T-helper 1 cell treated with Interleukin-12 subunit alpha and Interleukin-12 subunit beta and Interleukin-4 antibody, amounts not matched to agents 30 ng/mL and 1 ng/mL, for 36 hours (primary cell): ENCODE data around the gene NTHL1. TPM values are rescaled to one million over a fixed set of nuclear protein-coding genes. Genes with fewer than 3 reads are reported as not detected.
"Not testable (repeated sequence)": the region's sequence is repeated elsewhere in the genome, so short reads cannot be mapped to it uniquely, and the experiment has no call there.

Experiments
- intact Hi-C: fragments of 100-400 bp; cut with micrococcal nuclease; formaldehyde crosslinking; loops from one replicate; pipeline ENCODE4 v1.15.1; 2024
- total RNA-seq: library from RNA; stranded (reverse); gene quantifications from 2 replicates; pipeline ENCODE4 v1.2.3, GENCODE V29; 2022

The NTHL1 gene
- total RNA-seq, 1 donor from 2014 or later: 24.2 TPM

DNA sequence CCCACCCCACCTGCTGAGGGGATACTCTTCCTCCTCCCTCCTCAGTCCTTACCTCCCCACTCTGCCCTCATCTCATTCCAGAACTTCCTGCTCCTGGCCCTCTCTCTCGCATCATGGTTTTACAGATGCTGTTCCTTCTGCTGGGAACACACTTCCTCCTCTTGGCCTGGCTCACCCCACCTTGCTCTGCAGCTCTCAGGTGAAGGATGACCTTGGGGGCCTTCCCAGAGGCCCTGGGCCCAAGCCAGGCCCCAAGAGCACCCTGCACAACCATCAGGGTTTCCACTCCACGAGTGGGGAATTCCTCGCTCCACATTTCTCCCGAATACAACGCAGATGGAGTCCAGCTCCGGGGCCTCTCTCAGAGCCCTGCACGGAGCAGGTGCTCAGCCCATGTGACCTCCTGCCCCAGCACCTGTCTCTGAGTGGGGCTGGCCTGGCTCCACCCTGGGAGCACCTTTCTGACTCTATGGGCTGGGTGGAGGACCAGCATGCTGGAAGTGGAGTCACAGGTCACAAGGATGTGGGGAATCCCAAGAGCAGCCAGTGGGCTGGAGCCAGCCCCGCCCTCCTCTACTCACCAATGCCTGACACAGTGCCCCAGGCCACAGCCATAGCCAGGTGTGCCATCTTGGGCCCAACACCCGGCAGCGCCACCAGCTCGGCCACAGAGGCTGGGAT, 4.5 kb downstream of the NTHL1 start:
- intact Hi-C loops: no loop called here

- intact Hi-C loops: no loop called here
Measured at GRCh38 chr16:2042171-2042985, 5.3 kb downstream of the NTHL1 start.

- intact Hi-C loops: no loop called here
Measured at GRCh38 chr16:2040787-2041522, 6.7 kb downstream of the NTHL1 start.

- intact Hi-C loops: no loop called here
Measured at GRCh38 chr16:2040041-2040786, 7.4 kb downstream of the NTHL1 start.

DNA sequence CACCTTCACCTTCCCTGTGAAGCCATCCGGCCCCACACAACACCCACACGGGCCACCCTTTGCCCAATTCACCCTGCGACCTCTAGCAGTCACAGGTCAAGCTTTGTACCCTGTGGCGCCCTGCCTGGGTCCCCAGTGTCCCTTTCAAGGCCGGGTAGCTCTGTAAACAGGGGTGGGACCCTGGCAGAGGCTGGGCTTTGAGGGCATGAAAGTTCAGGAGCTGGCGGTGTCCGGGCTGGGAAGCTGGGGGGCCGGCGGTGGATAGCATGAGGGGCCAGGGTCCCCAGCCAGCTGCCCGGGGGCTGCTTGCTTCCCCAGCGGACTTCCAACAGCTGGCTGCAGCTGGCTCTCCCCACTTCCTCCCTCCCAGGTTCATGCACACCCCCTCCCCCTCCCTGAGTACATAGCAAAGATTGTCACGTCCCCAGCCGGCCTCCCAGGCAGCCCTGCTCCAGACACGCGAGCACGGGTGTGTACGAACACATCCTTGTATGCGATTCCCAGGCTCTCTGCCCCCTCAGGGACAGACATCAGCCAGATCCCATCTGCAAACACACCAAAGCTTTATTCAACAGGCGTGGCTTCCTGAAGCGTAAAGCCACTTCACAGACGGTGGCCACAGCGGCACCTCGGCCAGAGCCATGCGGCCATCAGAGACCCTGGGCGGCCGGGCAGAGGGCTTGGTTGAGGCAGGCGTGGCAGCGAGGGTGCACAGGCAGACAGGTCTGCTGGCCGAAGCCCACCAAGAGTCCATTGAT, 8.2 kb downstream of the NTHL1 start:
- intact Hi-C loops: no loop called here

DNA sequence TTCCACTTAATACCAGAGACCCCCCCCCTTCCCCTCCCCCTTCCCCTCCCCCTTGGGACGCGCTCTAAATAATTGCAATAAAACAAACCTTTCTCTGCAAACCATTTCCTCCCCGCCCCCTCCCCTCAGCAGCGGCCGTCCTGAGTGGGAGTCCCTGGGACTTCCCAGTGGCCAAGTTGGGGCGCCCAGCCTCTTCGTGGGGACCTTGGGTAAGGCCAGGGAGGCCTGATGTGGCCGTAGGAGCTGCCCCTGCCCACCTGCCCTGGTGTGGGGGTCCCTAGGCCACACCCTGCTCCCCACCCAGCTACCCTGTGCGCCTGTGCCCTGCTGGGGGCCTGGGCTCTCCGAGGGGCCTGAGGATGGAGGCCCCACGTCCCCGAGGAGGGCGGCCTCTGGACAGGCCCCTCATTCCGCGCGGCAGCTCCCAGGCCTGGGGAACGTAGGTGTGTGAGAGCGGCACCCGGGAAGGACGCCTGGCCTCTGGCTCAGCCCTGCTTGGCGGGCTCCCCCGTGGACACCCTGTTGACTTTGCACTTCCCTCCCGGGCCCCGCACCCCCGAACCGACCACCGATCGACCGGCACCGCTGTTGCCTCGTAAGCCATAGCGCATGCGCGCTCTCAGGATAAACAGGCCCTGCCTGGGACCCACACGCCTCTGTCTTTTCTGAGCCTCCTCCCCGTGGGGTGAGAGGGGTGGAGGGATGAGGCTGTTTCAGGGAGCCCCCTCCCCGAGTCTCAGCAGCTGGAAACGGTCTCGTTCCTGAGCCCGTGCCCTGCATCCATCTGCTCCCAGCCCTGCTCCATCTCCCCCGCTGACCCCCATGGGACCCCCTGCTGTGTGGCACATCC, 9.0 kb downstream of the NTHL1 start:
- intact Hi-C loops: no loop called here

DNA sequence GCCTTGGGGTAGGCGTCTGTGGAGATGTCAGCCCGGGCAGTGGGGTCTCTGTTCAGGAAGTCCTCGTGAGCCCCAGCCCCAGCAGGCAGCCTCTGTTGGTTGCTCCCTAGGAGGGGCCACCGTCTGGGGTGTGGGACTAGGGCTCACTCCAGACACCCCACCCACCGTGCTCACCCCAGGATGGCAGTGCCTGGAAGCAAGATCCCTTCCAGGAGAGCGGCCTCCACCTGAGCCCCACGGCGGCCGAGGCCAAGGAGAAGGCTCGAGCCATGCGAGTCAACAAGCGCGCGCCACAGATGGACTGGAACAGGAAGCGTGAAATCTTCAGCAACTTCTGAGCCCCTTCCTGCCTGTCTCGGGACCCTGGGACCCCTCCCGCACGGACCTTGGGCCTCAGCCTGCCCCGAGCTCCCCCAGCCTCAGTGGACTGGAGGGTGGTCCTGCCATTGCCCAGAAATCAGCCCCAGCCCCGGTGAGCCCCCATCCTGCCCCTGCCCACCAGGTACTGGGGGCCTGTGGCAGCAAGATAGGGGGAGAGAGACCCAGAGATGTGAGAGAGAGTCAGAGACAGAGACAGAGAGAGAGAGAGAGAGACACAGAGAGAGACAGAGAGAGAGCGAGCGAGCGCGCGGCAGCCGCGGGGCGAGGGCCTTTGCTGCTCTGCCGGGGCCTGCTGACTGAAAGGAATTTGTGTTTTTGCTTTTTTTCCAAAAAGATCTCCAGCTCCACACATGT, 9.8 kb downstream of the NTHL1 start:
- intact Hi-C loops: no loop called here

DNA sequence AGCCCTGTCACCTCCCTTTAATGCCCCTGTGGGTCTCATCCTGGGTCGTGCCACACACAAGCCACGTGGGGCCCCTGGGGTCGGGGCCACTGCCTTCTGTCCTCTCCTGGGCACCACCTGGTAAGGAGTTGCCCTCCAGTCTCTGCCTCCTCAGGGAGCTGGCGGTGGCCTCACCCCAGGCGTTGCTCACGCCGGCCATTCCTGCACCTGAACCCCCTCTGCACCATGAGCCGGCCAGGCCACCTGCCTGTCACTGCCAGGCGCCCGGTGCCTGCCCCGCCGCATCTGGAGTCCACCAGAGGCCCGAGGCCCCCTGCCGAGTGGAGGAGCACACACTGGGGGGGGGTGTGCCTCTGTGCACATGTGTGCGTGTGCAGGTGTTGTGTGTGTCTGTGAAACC, 10.5 kb downstream of the NTHL1 start:
- intact Hi-C loops: no loop called here

GRCh38 chr16:2036200-2036966, 11.3 kb downstream of the NTHL1 start:
- intact Hi-C loops: no loop called here

- intact Hi-C loops: no loop called here
Measured at GRCh38 chr16:2035431-2036199, 12.0 kb downstream of the NTHL1 start.

DNA sequence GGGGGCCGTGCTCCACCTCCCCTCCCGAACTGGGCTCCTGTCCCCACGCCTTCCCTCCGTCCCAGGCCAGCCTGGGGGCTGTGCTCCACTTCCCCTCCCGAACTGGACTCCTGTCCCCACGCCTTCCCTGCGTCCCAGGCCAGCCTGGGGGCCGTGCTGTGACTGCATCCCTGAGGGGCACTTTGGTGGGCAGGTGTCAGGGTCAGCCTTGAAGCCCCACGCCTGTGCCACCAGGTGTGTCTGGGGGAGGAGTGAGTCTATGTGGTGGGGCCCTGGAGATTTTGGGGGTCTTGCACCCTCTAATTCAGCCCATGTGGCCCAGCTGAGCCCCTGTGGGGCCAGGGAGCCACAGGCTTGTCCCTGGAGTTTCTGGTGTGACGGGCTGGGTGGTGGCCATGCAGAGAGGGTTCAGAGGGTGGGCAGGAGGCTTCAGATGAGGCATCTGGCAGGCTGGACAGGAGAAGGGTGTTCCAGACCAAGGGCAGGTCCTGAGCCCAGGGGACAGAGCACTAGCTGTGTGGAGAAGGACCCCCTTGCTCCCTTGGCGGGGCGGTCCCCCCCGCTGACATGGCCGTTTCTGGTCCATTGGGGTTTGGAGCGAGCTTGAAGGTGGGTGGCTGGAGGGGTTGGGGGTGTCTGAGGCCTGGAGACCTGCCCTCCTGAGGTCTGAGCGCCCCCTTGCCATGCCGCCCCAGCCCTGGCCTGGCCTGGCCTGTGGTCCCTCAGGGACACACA, 12.8 kb downstream of the NTHL1 start:
- intact Hi-C loops: no loop called here

- intact Hi-C loops: not testable (repeated sequence)
Measured at GRCh38 chr16:2033909-2034695, 13.5 kb downstream of the NTHL1 start.

- intact Hi-C loops: no loop called here
Measured at GRCh38 chr16:2033057-2033908, 14.4 kb downstream of the NTHL1 start.

GRCh38 chr16:2032285-2033056, 15.2 kb downstream of the NTHL1 start:
- intact Hi-C loops: no loop called here
